Epithelial cell of esophagus (primary cell): ENCODE results near the gene BAZ2A.

Experiments used
- DNase-seq: peaks from one replicate; pipeline ENCODE4 v3.0.0; 2010; ENCODE audit warnings: low read depth
- H3K4me3 ChIP-seq: 2 replicates; pipeline ENCODE4 v1.5.1; 2011; ENCODE audit warnings: mild to moderate bottlenecking, low read length, control low read depth
- CTCF ChIP-seq: IDR thresholded peaks from 2 replicates; pipeline ENCODE4 v1.5.1; 2011; ENCODE audit warnings: low read depth, mild to moderate bottlenecking, low read length, control low read depth, inconsistent platforms; ENCODE audit not compliant: insufficient read depth; ENCODE audit errors: missing control alignments

The BAZ2A gene

GRCh38 chr12:56630180-56630632, at the start of gene BAZ2A:
BAZ2A (minus strand) TSS chr12:56630326; CDS start chr12:56617530, 12,796 bp downstream.
- TF ChIP-seq CTCF: no peak
- H3K4me3 ChIP-seq: peak within 1 kb of the TSS; percentile 96
- peak; percentile 85 for DNase-seq

- no peak overlapping the region for H3K4me3 ChIP-seq
- no peak for DNase-seq
- no peak for TF ChIP-seq CTCF
Measured at GRCh38 chr12:56678852-56679251, 48.7 kb upstream of the BAZ2A start.

GRCh38 chr12:56677680-56678079, 47.6 kb upstream of the BAZ2A start:
- H3K4me3 ChIP-seq: no peak overlapping the region
- no peak for DNase-seq
- TF ChIP-seq CTCF: no peak

- no peak for DNase-seq
- no peak overlapping the region for H3K4me3 ChIP-seq
- no peak for TF ChIP-seq CTCF
Measured at GRCh38 chr12:56676851-56677580, 46.9 kb upstream of the BAZ2A start.

- TF ChIP-seq CTCF: no peak
- no peak for DNase-seq
- no peak overlapping the region for H3K4me3 ChIP-seq
Measured at GRCh38 chr12:56671608-56672007, 41.5 kb upstream of the BAZ2A start.

GRCh38 chr12:56670836-56671235, 40.7 kb upstream of the BAZ2A start:
- no peak for TF ChIP-seq CTCF
- DNase-seq: peak; percentile 19
- H3K4me3 ChIP-seq: no peak overlapping the region

- TF ChIP-seq CTCF: no peak
- H3K4me3 ChIP-seq: no peak overlapping the region
- DNase-seq: no peak
Measured at GRCh38 chr12:56668197-56668457, 38.0 kb upstream of the BAZ2A start.
